Measurements from ENCODE around the gene POLDIP2. TPM values are rescaled to one million over a fixed set of nuclear protein-coding genes. Genes with fewer than 3 reads are reported as not detected.

Gene POLDIP2
- total and polyA plus RNA-seq, 9 of the 15 experiments (the other 6 are each of a cell fraction or from before 2014, with no cell fraction given), result 22.0 to 137 (median 104) TPM

DNA sequence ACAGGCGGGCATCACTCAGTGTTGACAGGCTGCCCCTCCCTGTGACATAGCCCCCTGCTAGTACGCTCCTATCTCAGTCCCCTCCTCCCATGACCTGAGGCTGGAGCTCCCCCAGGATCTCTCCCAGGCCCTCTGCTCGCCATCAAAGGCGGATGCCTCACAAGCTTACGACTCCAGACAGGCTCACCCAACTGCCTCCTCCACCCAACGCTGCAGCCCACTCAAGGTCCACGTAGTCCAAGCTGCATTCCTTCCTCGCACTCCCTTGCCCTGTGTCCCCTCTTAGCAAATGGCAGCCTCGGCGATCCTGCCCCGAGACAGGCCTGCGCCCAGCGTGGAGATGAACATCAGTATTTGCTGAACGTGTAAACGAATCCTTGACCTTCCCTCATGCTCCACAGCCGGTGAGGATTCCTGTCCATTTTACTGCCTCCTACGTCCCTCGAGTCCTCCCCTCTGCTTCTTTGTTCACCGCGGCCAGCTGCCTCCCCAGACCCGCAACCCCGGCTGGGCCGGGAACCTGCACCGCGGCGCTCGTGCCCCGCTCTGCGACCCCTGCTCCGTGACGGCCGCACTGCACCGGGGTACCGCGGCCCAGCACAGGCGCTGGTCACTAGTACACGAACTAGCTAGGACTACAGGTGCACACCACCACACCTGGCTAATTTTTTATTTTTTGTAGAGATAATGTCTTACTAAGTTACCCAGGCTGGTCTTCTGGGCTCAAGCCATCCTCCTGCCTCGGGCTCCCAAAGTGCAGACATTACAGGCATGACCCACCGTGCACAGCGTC, 39.2 kb downstream of the POLDIP2 start (continued):
- TF ChIP-seq TEAD4 (IDR thresholded peaks at IDR 0.05; ENCODE audit: low read length) (no peak), TEAD4 (CRISPR knock-in tag; IDR thresholded peaks at IDR 0.05; ENCODE audit: borderline replicate concordance) (no peak), SIX5 (IDR thresholded peaks at IDR 0.05; ENCODE audit: borderline replicate concordance in 1 of 2, insufficient read depth in 1 of 2, low read depth in 1 of 2, low read length in 2 of 2) (no peak), TCF3 (CRISPR knock-in tag; IDR thresholded peaks at IDR 0.05) (no peak), TEAD1 (CRISPR knock-in tag; IDR thresholded peaks at IDR 0.05) (no peak), ZNF589 (CRISPR knock-in tag; IDR thresholded peaks at IDR 0.05; ENCODE audit: low read depth) (no peak; the same call in 1 of the 2 replicates), TRIM24 (IDR thresholded peaks at IDR 0.05) (no peak), PML (IDR thresholded peaks at IDR 0.05; ENCODE audit: low read length) (no peak), HDAC8 (tag; IDR thresholded peaks at IDR 0.05) (no peak), NR2C1 (IDR thresholded peaks at IDR 0.05) (no peak), NR2C1 (tag; IDR thresholded peaks at IDR 0.05) (no peak), TCF7 (IDR thresholded peaks at IDR 0.05; ENCODE audit: borderline replicate concordance) (no peak), PREB (CRISPR knock-in tag; IDR thresholded peaks at IDR 0.05) (peak; percentile 91; the same call in 1 of the 2 replicates), PHF8 (IDR thresholded peaks at IDR 0.05; ENCODE audit: borderline replicate concordance, low read length) (no peak), ETV1 (tag; conservative IDR thresholded peaks at IDR 0.05; ENCODE audit: low read depth) (0 out of 2 replicates have a peak, but pooled peaks have one; percentile 13), KLF1 (tag; IDR thresholded peaks at IDR 0.05) (no peak), NFATC3 (IDR thresholded peaks at IDR 0.05) (no peak), ZNF146 (CRISPR knock-in tag; IDR thresholded peaks at IDR 0.05; ENCODE audit: unreplicated experiment) (no peak), RCOR1 (IDR thresholded peaks at IDR 0.05; ENCODE audit: borderline replicate concordance in 1 of 2, low read depth in 2 of 2, low read length in 2 of 2) (no peak), ZSCAN32 (CRISPR knock-in tag; IDR thresholded peaks at IDR 0.05) (no peak), ZBTB5 (IDR thresholded peaks at IDR 0.05) (no peak)
- TF ChIP-seq, protein P1, sequence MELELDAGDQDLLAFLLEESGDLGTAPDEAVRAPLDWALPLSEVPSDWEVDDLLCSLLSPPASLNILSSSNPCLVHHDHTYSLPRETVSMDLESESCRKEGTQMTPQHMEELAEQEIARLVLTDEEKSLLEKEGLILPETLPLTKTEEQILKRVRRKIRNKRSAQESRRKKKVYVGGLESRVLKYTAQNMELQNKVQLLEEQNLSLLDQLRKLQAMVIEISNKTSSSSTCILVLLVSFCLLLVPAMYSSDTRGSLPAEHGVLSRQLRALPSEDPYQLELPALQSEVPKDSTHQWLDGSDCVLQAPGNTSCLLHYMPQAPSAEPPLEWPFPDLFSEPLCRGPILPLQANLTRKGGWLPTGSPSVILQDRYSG (tag; conservative IDR thresholded peaks at IDR 0.05; ENCODE audit: low read depth), result 0 out of 2 replicates have a peak, but pooled peaks have one; percentile 27
- TF ChIP-seq, protein P2, sequence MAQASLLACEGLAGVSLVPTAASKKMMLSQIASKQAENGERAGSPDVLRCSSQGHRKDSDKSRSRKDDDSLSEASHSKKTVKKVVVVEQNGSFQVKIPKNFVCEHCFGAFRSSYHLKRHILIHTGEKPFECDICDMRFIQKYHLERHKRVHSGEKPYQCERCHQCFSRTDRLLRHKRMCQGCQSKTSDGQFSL (CRISPR knock-in tag; IDR thresholded peaks at IDR 0.05), result no peak
- TF ChIP-seq, protein P2 (tag; IDR thresholded peaks at IDR 0.05), result peak in 1 of 2 experiments; percentile 30; a peak in 1 of 4 replicates

Data from K562 (cell line).